Measurements from ENCODE around the gene GRAP2. TPM values are rescaled to one million over a fixed set of nuclear protein-coding genes. Genes with fewer than 3 reads are reported as not detected.
"Not testable (repeated sequence)": the region's sequence is repeated elsewhere in the genome, so short reads cannot be mapped to it uniquely, and the experiment has no call there.

Gene GRAP2
- total RNA-seq: 0.14 TPM in 1 of 2 replicates, not detected in the other

GRCh38 chr22:39900306-39901227, at the start of gene GRAP2:
Gene GRAP2, plus strand, starts transcription at chr22:39901084. Its CDS starts 46,023 bp downstream, at chr22:39947107.
- no peak for DNase-seq (ENCODE audit: low read depth)
- H3K4me3 ChIP-seq (ENCODE audit: low read depth, low read length): no peak within 1 kb of the TSS
- TF ChIP-seq CTCF (conservative IDR thresholded peaks at IDR 0.05; ENCODE audit: low read depth, low read length): no peak

DNA sequence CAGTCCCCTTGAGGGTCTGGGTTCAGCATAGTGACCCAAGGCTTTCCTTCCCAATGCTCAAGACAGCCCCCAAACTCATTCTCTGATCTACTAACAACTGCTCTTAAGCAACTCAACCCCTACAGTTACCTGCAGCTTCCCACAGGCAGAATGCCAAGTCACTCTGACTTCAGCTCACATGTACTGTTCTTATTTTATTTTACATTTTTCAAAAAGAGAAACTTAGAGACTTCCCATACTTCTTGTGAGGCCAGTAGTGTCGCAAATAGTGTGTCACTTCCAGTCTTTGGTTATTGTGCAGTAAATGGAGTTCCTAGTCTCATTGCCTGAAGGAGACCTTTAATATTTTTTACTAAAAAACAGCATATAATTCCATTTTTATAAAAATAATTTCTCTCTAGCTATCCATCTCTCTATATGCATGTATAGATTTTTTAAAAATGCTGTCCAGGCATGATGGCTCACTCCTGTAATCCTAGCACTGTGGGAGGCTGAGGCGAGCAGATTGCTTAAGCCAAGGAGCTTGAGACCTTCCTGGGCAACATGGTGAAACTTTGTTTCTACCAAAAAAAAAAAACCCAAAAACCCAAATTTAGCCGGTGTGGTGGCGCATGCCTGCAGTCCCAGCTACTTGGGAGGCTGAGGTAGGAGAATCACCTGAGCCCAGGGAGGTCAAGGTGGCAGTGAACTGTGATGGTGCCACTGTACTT, 49.1 kb upstream of the GRAP2 start:
- TF ChIP-seq CTCF (conservative IDR thresholded peaks at IDR 0.05; ENCODE audit: low read depth, low read length): no peak
- no peak for DNase-seq (ENCODE audit: low read depth)
- no peak overlapping the region for H3K4me3 ChIP-seq (ENCODE audit: low read depth, low read length)

DNA sequence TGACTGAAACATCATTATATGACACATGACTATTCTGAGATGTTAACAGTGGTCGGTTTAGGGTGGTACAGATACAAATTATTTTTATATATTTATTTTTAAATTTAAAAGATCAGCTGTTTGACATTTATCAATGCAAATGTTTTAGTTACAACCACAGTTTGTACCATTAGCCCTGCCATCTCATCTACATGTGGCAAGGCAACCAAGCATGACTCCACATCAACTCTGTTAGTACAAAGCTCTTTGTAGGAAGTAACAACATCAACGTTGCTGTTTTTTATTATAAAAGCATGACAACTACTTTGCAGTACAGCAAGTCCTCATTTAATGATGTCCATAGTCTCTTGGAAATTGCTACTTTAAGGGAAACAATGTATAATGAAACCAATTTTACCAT, 48.1 kb upstream of the GRAP2 start:
- no peak overlapping the region for H3K4me3 ChIP-seq (ENCODE audit: low read depth, low read length)
- no peak for DNase-seq (ENCODE audit: low read depth)
- TF ChIP-seq CTCF (conservative IDR thresholded peaks at IDR 0.05; ENCODE audit: low read depth, low read length): no peak

GRCh38 chr22:39856588-39856987, 44.3 kb upstream of the GRAP2 start:
- H3K4me3 ChIP-seq (ENCODE audit: low read depth, low read length): no peak overlapping the region
- DNase-seq (ENCODE audit: low read depth): no peak
- TF ChIP-seq CTCF (conservative IDR thresholded peaks at IDR 0.05; ENCODE audit: low read depth, low read length): no peak

DNA sequence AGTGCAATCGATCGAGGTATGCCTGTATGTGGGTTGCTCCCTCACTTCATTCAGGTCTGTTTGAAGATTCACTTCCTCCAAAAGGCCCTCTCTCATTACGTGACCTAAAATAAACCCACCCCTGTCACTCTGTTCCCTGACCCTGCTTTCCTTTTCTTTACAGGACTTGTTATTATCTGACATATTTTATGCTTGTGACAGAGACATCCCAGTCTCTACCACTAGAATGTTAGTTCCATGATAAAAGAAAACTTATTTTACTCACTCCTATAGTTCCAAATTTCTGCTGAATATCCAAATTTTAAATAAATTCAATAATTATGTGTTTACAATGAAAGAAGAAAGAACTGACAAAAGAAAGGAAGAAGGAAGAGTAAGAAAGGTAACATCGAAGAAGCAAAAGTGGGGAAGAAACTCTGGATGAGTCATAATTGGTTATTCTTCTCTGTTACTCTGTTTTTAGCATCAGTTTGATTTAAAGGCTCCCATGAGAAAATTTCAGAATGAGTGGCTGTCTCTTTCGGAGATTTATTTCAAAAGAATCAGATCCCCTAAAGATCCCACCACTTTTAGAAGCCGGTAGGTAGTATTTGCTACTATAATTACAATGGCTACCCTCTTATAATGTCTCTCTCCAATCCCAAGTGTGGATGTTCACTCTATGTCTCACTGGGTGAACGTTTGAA, 40.8 kb upstream of the GRAP2 start:
- H3K4me3 ChIP-seq (ENCODE audit: low read depth, low read length): no peak overlapping the region
- no peak for TF ChIP-seq CTCF (conservative IDR thresholded peaks at IDR 0.05; ENCODE audit: low read depth, low read length)
- no peak for DNase-seq (ENCODE audit: low read depth)

DNA sequence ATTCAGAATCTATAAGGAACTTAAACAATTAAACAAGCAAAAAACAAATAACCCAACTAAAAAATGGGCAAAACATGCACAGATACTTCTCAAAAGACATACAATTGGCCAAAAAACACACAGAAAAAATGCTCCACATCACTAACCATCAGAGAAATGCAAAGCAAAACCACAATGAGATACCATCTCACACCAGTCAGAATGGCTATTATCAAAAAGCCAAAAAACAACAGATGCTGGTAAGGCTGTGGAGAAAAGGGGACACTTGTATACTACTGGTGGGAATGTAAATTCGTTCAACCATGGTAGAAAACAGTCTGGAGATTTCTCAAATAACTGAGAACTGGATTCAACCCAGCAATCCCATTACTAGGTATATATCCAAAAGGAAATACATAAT, 32.1 kb upstream of the GRAP2 start:
- no peak overlapping the region for H3K4me3 ChIP-seq (ENCODE audit: low read depth, low read length)
- DNase-seq (ENCODE audit: low read depth): no peak
- no peak for TF ChIP-seq CTCF (conservative IDR thresholded peaks at IDR 0.05; ENCODE audit: low read depth, low read length)

GRCh38 chr22:39869797-39870196, 31.1 kb upstream of the GRAP2 start:
- not testable (repeated sequence) for DNase-seq (ENCODE audit: low read depth); H3K4me3 ChIP-seq (ENCODE audit: low read depth, low read length)
